NCI-H2081 treated with DMSO at 0.1 percent for 48 hours (cell line): ENCODE results near the gene KRCC1.
"Not testable (repeated sequence)": the region's sequence is repeated elsewhere in the genome, so short reads cannot be mapped to it uniquely, and the experiment has no call there.

ENCODE experiments used
- DNase-seq: peaks from one replicate; lab custom pipeline; 2025; lab: John Stamatoyannopoulos, UW

The KRCC1 gene

GRCh38 chr2:88000474-88000873 lies 55.1 kb downstream of the KRCC1 start:
- DNase-seq, result not testable (repeated sequence)

- DNase-seq, result no peak
Observed at GRCh38 chr2:87996570-87996969, 59.0 kb downstream of the KRCC1 start.

GRCh38 chr2:87995756-87996155 lies 59.8 kb downstream of the KRCC1 start:
- DNase-seq, result no peak

- not testable (repeated sequence) for DNase-seq
Observed at GRCh38 chr2:87994304-87994850, 61.2 kb downstream of the KRCC1 start.

GRCh38 chr2:87992569-87992968 lies 63.0 kb downstream of the KRCC1 start:
- DNase-seq, result not testable (repeated sequence)

- DNase-seq, result not testable (repeated sequence)
Observed at GRCh38 chr2:87987473-87987872, 68.1 kb downstream of the KRCC1 start.

GRCh38 chr2:87985902-87986301 lies 69.7 kb downstream of the KRCC1 start:
- DNase-seq, result not testable (repeated sequence)

GRCh38 chr2:87981182-87981581 lies 74.4 kb downstream of the KRCC1 start:
- DNase-seq, result not testable (repeated sequence)
